Tibial nerve (tissue), 4 donors: ENCODE data around the gene FKBP3. TPM values are rescaled to one million over a fixed set of nuclear protein-coding genes. Genes with fewer than 3 reads are reported as not detected.
A peak's percentile ranks its signal among the peaks of the same experiment; 100 is the strongest.

ENCODE experiments used
- DNase-seq, 2 donors: peaks; one replicate each; pipeline ENCODE4 v3.0.0-alpha.2; 2019; ENCODE audit warnings: low spot score in 2 of 2
- H3K27ac ChIP-seq, 4 donors: fragments of 200-600 bp; sonication (generic) in 3 of 4; one replicate each; pipeline ENCODE4 v1.5.1; 2017 to 2019; ENCODE audit warnings: mild to moderate bottlenecking in 1 of 4
- H3K27me3 ChIP-seq, 2 donors: fragments of 200-600 bp; sonication (generic) in 1 of 2; one replicate each; pipeline versions ENCODE4 v1.5.1 to v1.6.0; 2017 to 2019
- H3K36me3 ChIP-seq, 3 donors: fragments of 200-600 bp; sonication (generic); one replicate each; pipeline ENCODE4 v1.5.1; 2018 to 2019
- H3K4me1 ChIP-seq, 4 donors: fragments of 200-600 bp; sonication (generic) in 3 of 4; one replicate each; pipeline ENCODE4 v1.5.1; 2017 to 2019
- H3K4me3 ChIP-seq, 4 donors: fragments of 200-600 bp; sonication (generic) in 3 of 4; one replicate each; pipeline ENCODE4 v1.5.1; 2017 to 2019; ENCODE audit warnings: mild to moderate bottlenecking in 1 of 4, moderate library complexity in 1 of 4
- H3K9me3 ChIP-seq, 4 donors: fragments of 200-600 bp; sonication (generic) in 3 of 4; one replicate each; pipeline ENCODE4 v1.5.1; 2017 to 2019
- EP300 ChIP-seq, 2 donors: sonication (generic); formaldehyde crosslinking; IDR thresholded peaks; one replicate each; pipeline ENCODE4 v1.6.1; 2017; ENCODE audit warnings: antibody characterized with exemption in 2 of 2, mild to moderate bottlenecking in 1 of 2
- POLR2A ChIP-seq, 2 donors: fragments of 450-650 bp; IDR thresholded peaks; one replicate each; pipeline ENCODE4 v1.6.1; 2017; ENCODE audit warnings: antibody characterized with exemption in 2 of 2, mild to moderate bottlenecking in 2 of 2, moderate library complexity in 2 of 2
- WGBS, 2 donors: methylation state at CpG; one replicate each; pipeline ENCODE4 v1.1.5; 2018; 5-methylcytosine and 5-hydroxymethylcytosine counted together
- total RNA-seq, 4 donors: library from RNA; depleted of rRNA; stranded (reverse); fragments of >200 nt; gene quantifications; one replicate each; pipeline ENCODE4 v1.1.0, GENCODE V29; 2016
- TF ChIP-seq, protein P1 (sequence below), 5 experiments: fragments of 200-600 bp in 3 of 5; fragments of 450-650 bp in 2 of 5; sonication (generic) in 3 of 5; IDR thresholded peaks; one replicate each; pipeline ENCODE4 v1.5.1; 2016 to 2019; ENCODE audit warnings: antibody characterized with exemption in 5 of 5, mild to moderate bottlenecking in 3 of 5, moderate library complexity in 2 of 5

FKBP3 gene
- 10 to 100 TPM; 19.6 to 45.7 (median 32.7) TPM for total RNA-seq

DNA sequence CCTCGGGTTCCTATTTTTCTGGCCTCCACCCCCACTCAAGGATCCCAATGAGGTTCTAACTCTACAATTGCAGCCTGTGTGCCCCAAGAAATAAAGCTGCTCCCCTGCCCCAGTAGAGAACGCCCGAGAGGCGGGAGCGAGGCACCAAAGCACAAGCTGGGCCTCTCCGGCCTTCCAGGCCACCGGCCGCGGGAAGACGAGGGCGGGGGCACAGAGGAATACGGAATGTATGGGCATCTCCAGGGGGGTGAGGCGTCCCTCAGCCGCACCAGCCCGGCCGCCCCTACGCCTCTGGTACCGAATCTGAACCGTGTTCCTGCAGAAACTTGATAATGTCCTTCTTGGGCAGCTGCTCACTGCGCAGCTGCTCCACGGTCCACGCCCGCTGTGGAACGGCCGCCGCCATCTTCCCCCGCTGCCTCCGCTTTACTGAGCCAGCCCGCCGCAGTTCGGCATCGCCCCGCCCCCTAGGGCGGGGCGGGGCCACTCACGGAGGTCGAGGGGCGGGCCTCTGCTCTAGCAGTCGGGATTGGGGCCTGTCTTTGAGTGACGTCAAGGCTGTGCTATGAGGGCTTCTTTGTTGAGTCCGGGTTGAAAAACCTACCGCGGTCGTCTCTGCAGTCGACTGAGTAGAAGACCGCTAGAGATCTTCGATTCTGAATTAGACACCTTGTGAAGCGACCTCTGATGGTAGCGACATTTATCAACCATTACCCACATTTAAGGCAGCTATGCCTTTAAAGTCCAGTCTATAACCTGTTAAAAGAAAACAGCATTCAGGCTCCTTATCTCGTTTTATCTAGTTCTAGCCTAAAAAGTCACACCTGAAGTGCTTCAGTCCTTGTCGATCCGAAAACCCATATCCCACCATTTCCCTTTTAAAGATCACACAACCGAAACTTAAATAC, at the start of gene FKBP3:
TSS of gene FKBP3 (minus strand) at position 431 of the 908 bp plus-strand sequence. CDS start at position 406, 25 bp downstream.
- Histone ChIP-seq H3K9me3 (no peaks in the 10 kb centered on the region), H3K4me1 (peaks cover 0 to 43% (median 22%) of the 10 kb centered on the region in 4 donors), H3K36me3 (no peaks in the 10 kb centered on the region), H3K27ac (peak within 1 kb of the TSS; percentile 77 to 93 (median 88)), H3K4me3 (peak within 1 kb of the TSS; percentile 64 to 80 (median 78)), H3K27me3 (no peaks in the 10 kb centered on the region)
- WGBS, 2 donors: 0% methylated on average over 26 to 27 of the region's 53 CpGs
- peak; percentile 94 to 96 for DNase-seq
- TF ChIP-seq, protein P1, sequence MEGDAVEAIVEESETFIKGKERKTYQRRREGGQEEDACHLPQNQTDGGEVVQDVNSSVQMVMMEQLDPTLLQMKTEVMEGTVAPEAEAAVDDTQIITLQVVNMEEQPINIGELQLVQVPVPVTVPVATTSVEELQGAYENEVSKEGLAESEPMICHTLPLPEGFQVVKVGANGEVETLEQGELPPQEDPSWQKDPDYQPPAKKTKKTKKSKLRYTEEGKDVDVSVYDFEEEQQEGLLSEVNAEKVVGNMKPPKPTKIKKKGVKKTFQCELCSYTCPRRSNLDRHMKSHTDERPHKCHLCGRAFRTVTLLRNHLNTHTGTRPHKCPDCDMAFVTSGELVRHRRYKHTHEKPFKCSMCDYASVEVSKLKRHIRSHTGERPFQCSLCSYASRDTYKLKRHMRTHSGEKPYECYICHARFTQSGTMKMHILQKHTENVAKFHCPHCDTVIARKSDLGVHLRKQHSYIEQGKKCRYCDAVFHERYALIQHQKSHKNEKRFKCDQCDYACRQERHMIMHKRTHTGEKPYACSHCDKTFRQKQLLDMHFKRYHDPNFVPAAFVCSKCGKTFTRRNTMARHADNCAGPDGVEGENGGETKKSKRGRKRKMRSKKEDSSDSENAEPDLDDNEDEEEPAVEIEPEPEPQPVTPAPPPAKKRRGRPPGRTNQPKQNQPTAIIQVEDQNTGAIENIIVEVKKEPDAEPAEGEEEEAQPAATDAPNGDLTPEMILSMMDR (IDR thresholded peaks at IDR 0.05): peak in 2 of 5 experiments; percentile 33 to 51
- peak in 1 of 2 donors; percentile 94 for TF ChIP-seq EP300 (IDR thresholded peaks at IDR 0.05)
- peak; percentile 72 to 74 for TF ChIP-seq POLR2A (IDR thresholded peaks at IDR 0.05)

DNA sequence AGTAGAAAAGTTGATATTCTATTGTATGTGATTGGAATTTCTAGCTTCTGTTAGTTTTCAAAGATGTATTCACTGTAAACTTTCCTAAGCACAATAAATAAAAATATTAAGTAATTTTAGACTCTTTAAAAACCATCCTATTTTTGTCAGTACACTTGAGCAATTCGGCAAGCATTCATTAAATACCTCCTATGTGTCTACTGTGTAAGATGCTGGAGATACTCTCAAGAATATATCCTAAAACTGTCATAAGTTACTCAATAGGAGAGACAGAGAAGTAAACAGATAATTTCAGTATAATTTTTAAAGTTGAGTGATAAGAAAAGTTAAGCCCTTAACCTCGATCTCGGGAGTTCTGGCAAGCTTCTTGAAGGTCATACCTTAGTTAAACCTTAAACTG, 47.5 kb upstream of the FKBP3 start:
- no peaks in the 10 kb centered on the region for H3K27me3 ChIP-seq
- no peak overlapping the region for H3K27ac ChIP-seq
- DNase-seq: no peak
- H3K4me3 ChIP-seq: no peak overlapping the region
- 88 to 94% methylated on average over 3 of the region's 3 CpGs for WGBS, 2 donors
- no peaks in the 10 kb centered on the region for H3K9me3 ChIP-seq
- H3K4me1 ChIP-seq: no peaks in the 10 kb centered on the region
- no peaks in the 10 kb centered on the region for H3K36me3 ChIP-seq
- TF ChIP-seq POLR2A (IDR thresholded peaks at IDR 0.05): no peak
- TF ChIP-seq EP300 (IDR thresholded peaks at IDR 0.05): no peak

DNA sequence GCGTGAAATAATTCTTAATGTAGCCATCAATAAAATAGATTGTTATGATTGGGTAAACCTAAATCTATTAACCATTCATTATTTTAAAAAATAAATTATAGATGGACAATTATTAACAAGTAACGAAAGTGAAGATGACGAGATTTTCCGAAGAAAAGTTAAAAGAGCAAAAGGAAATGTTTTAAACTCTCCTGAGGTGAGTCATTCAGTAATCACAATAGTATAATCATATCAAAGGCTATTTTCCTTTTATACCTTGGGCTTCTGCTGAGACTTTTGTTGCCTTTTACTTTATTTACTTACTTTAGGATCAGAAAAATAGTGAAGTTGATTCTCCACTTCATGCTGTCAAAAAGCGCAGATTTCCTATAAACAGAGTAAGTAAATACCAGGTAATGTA, 47.0 kb upstream of the FKBP3 start:
- WGBS, 2 donors: 94 to 96% methylated on average over 5 of the region's 5 CpGs
- Histone ChIP-seq H3K27ac (no peak overlapping the region), H3K27me3 (no peaks in the 10 kb centered on the region), H3K36me3 (no peaks in the 10 kb centered on the region), H3K4me3 (no peak overlapping the region), H3K9me3 (no peaks in the 10 kb centered on the region), H3K4me1 (no peaks in the 10 kb centered on the region)
- TF ChIP-seq POLR2A (IDR thresholded peaks at IDR 0.05) (no peak), EP300 (IDR thresholded peaks at IDR 0.05) (no peak)
- TF ChIP-seq, protein P1 (IDR thresholded peaks at IDR 0.05): no peak
- DNase-seq: no peak

DNA sequence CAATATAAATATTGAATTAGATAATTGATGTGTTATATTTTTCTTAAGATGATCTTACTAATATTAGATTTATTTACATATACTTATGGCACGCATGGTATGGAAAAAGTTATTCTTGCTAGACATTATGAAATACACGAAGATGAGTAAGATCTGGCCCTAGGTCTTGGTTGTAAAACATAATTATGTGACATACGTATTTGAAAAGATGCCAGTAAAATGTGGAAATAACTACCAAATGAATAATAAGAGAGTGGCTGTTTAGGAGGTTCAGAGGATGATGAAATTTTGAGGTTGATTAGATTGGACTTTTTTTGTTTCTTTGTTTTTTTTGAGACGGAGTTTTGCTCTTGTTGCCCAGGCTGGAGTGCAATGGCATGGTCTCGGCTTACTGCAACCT, 42.8 kb upstream of the FKBP3 start:
- Histone ChIP-seq H3K27me3 (no peaks in the 10 kb centered on the region), H3K9me3 (no peaks in the 10 kb centered on the region), H3K27ac (no peak overlapping the region), H3K4me3 (no peak overlapping the region), H3K36me3 (no peaks in the 10 kb centered on the region), H3K4me1 (no peaks in the 10 kb centered on the region)
- 83 to 87% methylated on average over 5 of the region's 5 CpGs for WGBS, 2 donors
- no peak for DNase-seq
- TF ChIP-seq EP300 (IDR thresholded peaks at IDR 0.05): no peak

DNA sequence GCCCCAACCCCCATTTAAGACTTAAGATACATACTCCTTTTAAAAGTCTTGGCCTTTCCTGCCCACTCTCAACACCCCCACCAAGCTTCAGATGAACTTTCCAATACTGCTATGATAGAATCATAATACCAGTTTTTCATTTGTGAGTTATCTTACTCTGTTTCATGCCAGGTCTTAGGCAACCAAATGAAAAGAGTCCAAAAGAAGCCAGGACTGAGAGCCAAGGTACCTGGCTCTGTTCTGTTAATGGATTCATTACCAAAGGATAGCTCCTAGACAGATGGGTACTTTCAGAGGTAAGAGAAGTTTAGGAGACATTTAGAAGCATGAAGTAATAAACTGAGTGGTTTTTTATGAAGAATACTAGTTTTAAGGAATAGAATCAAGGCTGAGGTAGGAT, 35.6 kb upstream of the FKBP3 start:
- Histone ChIP-seq H3K4me1 (no peaks in the 10 kb centered on the region), H3K27me3 (no peaks in the 10 kb centered on the region), H3K36me3 (peaks cover 0 to 36% (median under 1%) of the 10 kb centered on the region in 3 donors), H3K9me3 (no peaks in the 10 kb centered on the region), H3K4me3 (no peak overlapping the region), H3K27ac (no peak overlapping the region)
- TF ChIP-seq, protein P1 (IDR thresholded peaks at IDR 0.05): no peak
- TF ChIP-seq EP300 (IDR thresholded peaks at IDR 0.05) (no peak), POLR2A (IDR thresholded peaks at IDR 0.05) (no peak)
- no peak for DNase-seq

DNA sequence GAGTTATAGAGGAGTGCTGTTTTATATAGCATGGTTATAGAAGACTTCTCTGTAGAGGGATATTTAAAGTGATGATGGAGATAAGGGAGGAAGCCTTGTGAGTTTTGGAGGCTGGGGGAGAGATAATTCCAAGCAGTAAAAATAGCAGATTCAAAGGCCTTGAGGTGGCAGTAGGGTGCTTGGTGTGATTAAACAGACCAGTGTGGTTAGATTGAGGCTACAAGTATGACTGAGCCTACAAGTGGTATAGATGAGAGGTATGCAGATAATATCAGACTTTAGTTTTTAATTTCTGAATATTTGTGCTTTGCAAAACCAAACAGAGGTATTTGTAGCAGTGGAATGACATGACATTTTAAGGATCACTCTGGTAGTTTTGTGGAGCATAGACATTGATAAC, 21.8 kb upstream of the FKBP3 start:
- no peak for DNase-seq
- TF ChIP-seq EP300 (IDR thresholded peaks at IDR 0.05) (no peak), POLR2A (IDR thresholded peaks at IDR 0.05) (no peak)
- TF ChIP-seq, protein P1 (IDR thresholded peaks at IDR 0.05): no peak
- H3K4me1 ChIP-seq: no peaks in the 10 kb centered on the region

More for the DNA sequence above, 21.8 kb upstream of the FKBP3 start:
- no peak overlapping the region for H3K27ac ChIP-seq
- H3K36me3 ChIP-seq: peaks cover 0 to 11% (median 0%) of the 10 kb centered on the region in 3 donors
- H3K27me3 ChIP-seq: no peaks in the 10 kb centered on the region
- H3K9me3 ChIP-seq: no peaks in the 10 kb centered on the region
- H3K4me3 ChIP-seq: no peak overlapping the region
